Vagina (tissue), 2 donors: ENCODE results near the gene MTUS2. TPM values are rescaled to one million over a fixed set of nuclear protein-coding genes. Genes with fewer than 3 reads are reported as not detected.

Experiments
- DNase-seq, 2 donors: peaks; one replicate each; pipeline ENCODE4 v3.0.0-alpha.2; 2017; ENCODE audit errors: extremely low spot score in 2 of 2
- H3K27ac ChIP-seq: fragments of 200-600 bp; sonication (generic); one replicate; pipeline ENCODE4 v1.5.1; 2019
- H3K27me3 ChIP-seq: fragments of 200-600 bp; sonication (generic); one replicate; pipeline ENCODE4 v1.5.1; 2019
- H3K36me3 ChIP-seq, 2 donors: fragments of 200-600 bp; sonication (generic); one replicate each; pipeline ENCODE4 v1.5.1; 2017 to 2019
- H3K4me1 ChIP-seq: fragments of 200-600 bp; sonication (generic); one replicate; pipeline ENCODE4 v1.5.1; 2019
- H3K4me3 ChIP-seq, 2 donors: fragments of 200-600 bp; sonication (generic); 1 replicate in 1 of 2; 2 replicates in 1 of 2; pipeline ENCODE4 v1.5.1; 2016 to 2019
- H3K9me3 ChIP-seq: fragments of 200-600 bp; sonication (generic); one replicate; pipeline ENCODE4 v1.5.1; 2019
- POLR2A ChIP-seq, 2 donors: fragments of 450-650 bp; IDR thresholded peaks; one replicate each; pipeline ENCODE4 v1.6.1; 2017; ENCODE audit warnings: antibody characterized with exemption in 2 of 2, mild to moderate bottlenecking in 2 of 2, moderate library complexity in 2 of 2
- POLR2AphosphoS5 ChIP-seq, 2 donors: sonication (generic); formaldehyde crosslinking; IDR thresholded peaks; one replicate each; pipeline ENCODE4 v1.9.0; 2017; ENCODE audit warnings: antibody characterized with exemption in 2 of 2, mild to moderate bottlenecking in 2 of 2, low read depth in 1 of 2; ENCODE audit not compliant: insufficient read depth in 1 of 2
- intact Hi-C: fragments of 100-400 bp; cut with DNase I; formaldehyde crosslinking; loops from one replicate; pipeline ENCODE4 v1.15.1; 2023
- total RNA-seq: library from RNA; depleted of rRNA; stranded (reverse); fragments of >200 nt; gene quantifications from one replicate; pipeline ENCODE4 v1.2.3, GENCODE V29; 2016
- TF ChIP-seq, protein P1 (sequence below), 3 experiments: fragments of 450-650 bp in 2 of 3; fragments of 200-600 bp in 1 of 3; sonication (generic) in 1 of 3; IDR thresholded peaks; one replicate each; pipeline ENCODE4 v1.5.1; 2017 to 2019; ENCODE audit warnings: antibody characterized with exemption in 3 of 3, mild to moderate bottlenecking in 2 of 3, moderate library complexity in 2 of 3

Gene MTUS2
- total RNA-seq, 1 donor from 2014 or later, result 0.74 TPM

DNA sequence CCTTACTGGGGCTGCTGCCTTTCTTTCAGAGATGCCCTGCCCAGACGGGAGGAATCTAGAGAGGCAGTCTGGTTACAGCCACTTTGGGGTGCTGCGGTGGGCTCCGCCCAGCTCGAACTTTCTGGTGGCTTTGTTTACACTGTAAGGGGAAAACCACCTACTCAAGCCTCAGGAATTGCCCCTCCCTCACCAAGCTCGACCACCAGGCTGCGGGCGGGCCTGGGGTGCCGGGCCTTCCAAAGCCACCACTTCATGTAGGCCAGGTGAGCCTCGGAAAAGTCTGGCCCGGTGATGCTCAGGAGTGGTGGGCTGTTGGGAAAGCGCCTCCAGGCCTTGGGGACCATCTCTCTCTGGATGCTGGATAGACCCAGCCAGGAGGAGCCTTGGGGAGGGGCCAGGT, 218.6 kb downstream of the MTUS2 start:
- no peak for DNase-seq
- H3K27ac ChIP-seq, result no peak overlapping the region

DNA sequence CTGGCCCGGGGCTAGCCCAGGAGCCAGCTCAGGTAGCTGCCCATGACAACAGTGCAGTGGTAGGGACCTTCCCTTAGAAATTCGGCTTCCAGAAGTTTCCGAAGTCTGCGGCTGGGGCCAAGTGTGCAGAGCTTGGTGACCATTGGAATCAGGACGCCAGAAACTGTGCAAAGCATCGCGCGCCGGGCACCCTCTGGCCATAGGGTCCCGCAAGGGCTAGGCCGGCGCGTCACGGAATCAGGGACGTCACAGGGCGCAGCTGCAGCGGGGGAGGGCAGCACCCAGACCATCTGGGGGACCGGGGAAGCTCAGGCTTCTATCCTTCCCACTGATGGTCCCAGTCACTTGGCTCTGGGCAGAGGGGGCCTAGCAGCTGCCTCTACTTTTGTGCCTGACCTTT, 219.1 kb downstream of the MTUS2 start:
- intact Hi-C loops, result no loop called here
- Histone ChIP-seq H3K4me3 (no peak overlapping the region), H3K4me1 (no peaks in the 10 kb centered on the region)

More for the DNA sequence above, 218.6 kb downstream of the MTUS2 start:
- Histone ChIP-seq H3K36me3 (no peaks in the 10 kb centered on the region), H3K27me3 (no peaks in the 10 kb centered on the region), H3K4me1 (no peaks in the 10 kb centered on the region), H3K4me3 (no peak overlapping the region), H3K9me3 (no peaks in the 10 kb centered on the region)
- TF ChIP-seq POLR2AphosphoS5 (IDR thresholded peaks at IDR 0.05; ENCODE audit: insufficient read depth in 1 of 2, low read depth in 1 of 2) (no peak), POLR2A (IDR thresholded peaks at IDR 0.05) (no peak)
- TF ChIP-seq, protein P1, sequence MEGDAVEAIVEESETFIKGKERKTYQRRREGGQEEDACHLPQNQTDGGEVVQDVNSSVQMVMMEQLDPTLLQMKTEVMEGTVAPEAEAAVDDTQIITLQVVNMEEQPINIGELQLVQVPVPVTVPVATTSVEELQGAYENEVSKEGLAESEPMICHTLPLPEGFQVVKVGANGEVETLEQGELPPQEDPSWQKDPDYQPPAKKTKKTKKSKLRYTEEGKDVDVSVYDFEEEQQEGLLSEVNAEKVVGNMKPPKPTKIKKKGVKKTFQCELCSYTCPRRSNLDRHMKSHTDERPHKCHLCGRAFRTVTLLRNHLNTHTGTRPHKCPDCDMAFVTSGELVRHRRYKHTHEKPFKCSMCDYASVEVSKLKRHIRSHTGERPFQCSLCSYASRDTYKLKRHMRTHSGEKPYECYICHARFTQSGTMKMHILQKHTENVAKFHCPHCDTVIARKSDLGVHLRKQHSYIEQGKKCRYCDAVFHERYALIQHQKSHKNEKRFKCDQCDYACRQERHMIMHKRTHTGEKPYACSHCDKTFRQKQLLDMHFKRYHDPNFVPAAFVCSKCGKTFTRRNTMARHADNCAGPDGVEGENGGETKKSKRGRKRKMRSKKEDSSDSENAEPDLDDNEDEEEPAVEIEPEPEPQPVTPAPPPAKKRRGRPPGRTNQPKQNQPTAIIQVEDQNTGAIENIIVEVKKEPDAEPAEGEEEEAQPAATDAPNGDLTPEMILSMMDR (IDR thresholded peaks at IDR 0.05), result no peak
- intact Hi-C loops, result no loop called here

DNA sequence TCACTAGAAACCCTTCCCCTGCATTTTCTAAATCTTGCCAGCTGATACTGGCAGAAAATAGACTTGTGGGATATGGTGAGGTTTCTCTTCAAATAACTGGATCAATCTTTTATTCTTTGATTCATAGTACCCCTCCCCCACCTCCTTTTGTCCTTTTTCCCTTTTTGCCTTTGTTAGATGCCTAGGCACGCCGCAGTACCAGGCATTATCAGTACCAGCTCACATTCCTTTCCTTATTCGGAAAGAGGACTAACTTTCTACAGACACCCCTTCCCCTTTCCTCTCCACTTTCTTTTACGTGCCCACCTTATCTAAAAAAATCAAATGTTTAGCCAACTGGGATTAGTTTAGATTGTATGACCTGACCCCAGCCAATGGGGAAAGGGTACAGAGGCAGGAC, 226.4 kb downstream of the MTUS2 start:
- no peaks in the 10 kb centered on the region for H3K4me1 ChIP-seq
- H3K9me3 ChIP-seq, result no peaks in the 10 kb centered on the region
- H3K27ac ChIP-seq, result no peak overlapping the region
- no peaks in the 10 kb centered on the region for H3K27me3 ChIP-seq
- intact Hi-C loops, result no loop called here
- TF ChIP-seq POLR2AphosphoS5 (IDR thresholded peaks at IDR 0.05; ENCODE audit: insufficient read depth in 1 of 2, low read depth in 1 of 2) (no peak), POLR2A (IDR thresholded peaks at IDR 0.05) (no peak)
- TF ChIP-seq, protein P1 (IDR thresholded peaks at IDR 0.05), result no peak
- no peaks in the 10 kb centered on the region for H3K36me3 ChIP-seq
- no peak overlapping the region for H3K4me3 ChIP-seq
- DNase-seq, result no peak

More for the DNA sequence above, 219.1 kb downstream of the MTUS2 start:
- H3K27ac ChIP-seq, result no peak overlapping the region
- no peaks in the 10 kb centered on the region for H3K36me3 ChIP-seq
- TF ChIP-seq, protein P1 (IDR thresholded peaks at IDR 0.05), result no peak
- no peak for TF ChIP-seq POLR2A (IDR thresholded peaks at IDR 0.05)
- no peak for TF ChIP-seq POLR2AphosphoS5 (IDR thresholded peaks at IDR 0.05; ENCODE audit: insufficient read depth in 1 of 2, low read depth in 1 of 2)
- no peak for DNase-seq
- no peaks in the 10 kb centered on the region for H3K27me3 ChIP-seq
- no peaks in the 10 kb centered on the region for H3K9me3 ChIP-seq

DNA sequence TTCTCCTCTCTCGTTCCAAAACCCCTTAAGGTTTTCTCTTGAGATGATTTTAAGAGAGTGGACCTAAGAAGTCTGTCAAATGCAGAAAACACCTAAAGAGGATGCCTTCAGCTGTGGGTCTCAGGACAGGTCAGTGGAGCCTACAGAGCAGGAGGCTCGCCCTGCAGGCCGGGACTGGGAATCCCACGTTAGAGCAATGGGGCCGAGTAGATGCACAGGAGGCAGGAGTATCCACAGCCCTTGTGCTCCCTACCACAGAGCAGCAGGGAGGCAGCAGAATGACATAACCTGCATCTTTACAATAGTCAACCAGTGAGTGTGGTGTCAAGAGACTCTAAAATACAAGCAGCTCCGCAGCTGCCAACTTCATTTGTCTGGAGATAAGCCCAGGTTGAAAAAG, 229.4 kb downstream of the MTUS2 start:
- H3K36me3 ChIP-seq, result no peaks in the 10 kb centered on the region
- H3K4me3 ChIP-seq, result no peak overlapping the region
- DNase-seq, result no peak
- intact Hi-C loops, result no loop called here
- TF ChIP-seq POLR2A (IDR thresholded peaks at IDR 0.05) (no peak), POLR2AphosphoS5 (IDR thresholded peaks at IDR 0.05; ENCODE audit: insufficient read depth in 1 of 2, low read depth in 1 of 2) (no peak)
- TF ChIP-seq, protein P1 (IDR thresholded peaks at IDR 0.05), result no peak
- H3K27me3 ChIP-seq, result no peaks in the 10 kb centered on the region
- H3K27ac ChIP-seq, result no peak overlapping the region
- no peaks in the 10 kb centered on the region for H3K4me1 ChIP-seq
- no peaks in the 10 kb centered on the region for H3K9me3 ChIP-seq

DNA sequence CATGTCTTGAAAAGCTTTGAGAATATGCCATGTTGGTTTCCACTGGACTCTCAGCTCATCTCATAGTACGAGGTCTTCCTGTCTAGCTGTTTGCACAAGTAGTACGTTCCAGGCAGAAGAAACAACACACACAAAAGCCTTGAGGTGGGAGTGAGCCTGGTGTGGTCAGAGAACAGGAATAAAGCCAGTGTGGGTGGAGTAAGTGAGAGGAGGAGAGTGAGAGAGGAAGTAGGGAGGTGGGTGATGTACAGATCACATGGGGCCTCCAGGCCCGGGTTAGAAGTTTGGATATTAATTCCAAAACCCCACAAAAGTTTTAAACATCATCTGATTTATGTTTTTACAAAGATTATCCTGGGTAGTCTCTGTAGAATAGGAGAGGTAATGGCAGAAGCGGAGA, 230.6 kb downstream of the MTUS2 start:
- intact Hi-C loops, result no loop called here
- no peaks in the 10 kb centered on the region for H3K36me3 ChIP-seq
- TF ChIP-seq, protein P1 (IDR thresholded peaks at IDR 0.05), result no peak
- TF ChIP-seq POLR2A (IDR thresholded peaks at IDR 0.05) (no peak), POLR2AphosphoS5 (IDR thresholded peaks at IDR 0.05; ENCODE audit: insufficient read depth in 1 of 2, low read depth in 1 of 2) (no peak)
- no peak for DNase-seq
- H3K27me3 ChIP-seq, result no peaks in the 10 kb centered on the region
- H3K4me1 ChIP-seq, result no peaks in the 10 kb centered on the region
- H3K27ac ChIP-seq, result no peak overlapping the region
- no peak overlapping the region for H3K4me3 ChIP-seq
- no peaks in the 10 kb centered on the region for H3K9me3 ChIP-seq
